Nephron (organoid): ENCODE data around the gene NR4A3.
A peak's percentile ranks its signal among the peaks of the same experiment; 100 is the strongest.

ENCODE experiments used
- H3K27ac Mint-ChIP-seq, 3 experiments: 2 replicates each; pipeline ENCODE4 v1.8.0; 2020; ENCODE audit warnings: mixed read lengths in 3 of 3, mild to moderate bottlenecking in 2 of 3, moderate library complexity in 1 of 3
- H3K27me3 Mint-ChIP-seq: 2 replicates; pipeline ENCODE4 v1.8.0; 2021; ENCODE audit warnings: low read depth, mild to moderate bottlenecking, moderate library complexity, mixed read lengths
- H3K36me3 Mint-ChIP-seq: 2 replicates; pipeline ENCODE4 v1.8.0; 2020; ENCODE audit warnings: low read depth, mixed read lengths
- H3K4me1 Mint-ChIP-seq: 2 replicates; pipeline ENCODE4 v1.8.0; 2020; ENCODE audit warnings: mixed read lengths
- H3K4me3 Mint-ChIP-seq, 3 experiments: 2 replicates each; pipeline ENCODE4 v1.8.0; 2020; ENCODE audit warnings: mild to moderate bottlenecking in 3 of 3, mixed read lengths in 3 of 3, moderate library complexity in 2 of 3
- H3K9me3 Mint-ChIP-seq: 2 replicates; pipeline ENCODE4 v1.8.0; 2020; ENCODE audit warnings: mixed read lengths
- TF ChIP-seq, protein P1 (sequence below), 3 experiments: fragments of 200-600 bp; sonication (generic); IDR thresholded peaks; one replicate each; pipeline ENCODE4 v1.5.0; 2021; ENCODE audit warnings: antibody characterized with exemption in 3 of 3; ENCODE audit not compliant: unreplicated experiment in 3 of 3

The NR4A3 gene

DNA sequence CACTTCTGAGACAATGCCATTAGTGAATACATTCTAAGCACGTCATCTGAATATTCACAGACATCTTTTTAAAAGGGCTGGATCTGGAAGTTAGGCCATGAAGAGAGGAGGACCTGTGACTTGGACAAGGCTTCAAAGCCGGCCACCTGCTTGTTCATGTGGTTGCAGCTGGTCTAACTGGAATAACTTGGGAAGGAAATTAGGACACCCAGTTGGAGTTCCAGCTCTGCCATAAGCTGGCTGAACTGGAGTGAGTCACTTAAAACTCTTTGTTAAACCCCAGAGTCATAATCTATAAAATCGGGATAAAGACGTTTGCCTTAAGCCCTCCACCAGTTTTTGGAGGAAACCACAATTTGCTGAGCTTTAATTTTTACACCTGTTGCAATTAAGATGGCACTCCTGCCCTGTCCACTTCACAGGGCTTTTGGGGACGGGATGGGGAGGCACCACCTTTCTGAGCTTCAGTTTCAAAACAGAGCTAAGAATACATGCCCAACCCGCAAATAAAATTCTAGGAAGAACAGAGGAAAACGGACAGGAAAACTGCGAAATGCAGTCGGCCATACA lies 84.2 kb downstream of the NR4A3 start:
- Mint-ChIP-seq H3K4me1 (peaks cover 16% of the 10 kb centered on the region), H3K9me3 (peaks cover 3% of the 10 kb centered on the region), H3K27me3 (peaks cover 4% of the 10 kb centered on the region), H3K4me3 (peak overlapping the region; percentile 98 to 100 (median 100)), H3K27ac (peak overlapping the region; percentile 94 to 95 (median 94)), H3K36me3 (no peaks in the 10 kb centered on the region)
- TF ChIP-seq, protein P1, sequence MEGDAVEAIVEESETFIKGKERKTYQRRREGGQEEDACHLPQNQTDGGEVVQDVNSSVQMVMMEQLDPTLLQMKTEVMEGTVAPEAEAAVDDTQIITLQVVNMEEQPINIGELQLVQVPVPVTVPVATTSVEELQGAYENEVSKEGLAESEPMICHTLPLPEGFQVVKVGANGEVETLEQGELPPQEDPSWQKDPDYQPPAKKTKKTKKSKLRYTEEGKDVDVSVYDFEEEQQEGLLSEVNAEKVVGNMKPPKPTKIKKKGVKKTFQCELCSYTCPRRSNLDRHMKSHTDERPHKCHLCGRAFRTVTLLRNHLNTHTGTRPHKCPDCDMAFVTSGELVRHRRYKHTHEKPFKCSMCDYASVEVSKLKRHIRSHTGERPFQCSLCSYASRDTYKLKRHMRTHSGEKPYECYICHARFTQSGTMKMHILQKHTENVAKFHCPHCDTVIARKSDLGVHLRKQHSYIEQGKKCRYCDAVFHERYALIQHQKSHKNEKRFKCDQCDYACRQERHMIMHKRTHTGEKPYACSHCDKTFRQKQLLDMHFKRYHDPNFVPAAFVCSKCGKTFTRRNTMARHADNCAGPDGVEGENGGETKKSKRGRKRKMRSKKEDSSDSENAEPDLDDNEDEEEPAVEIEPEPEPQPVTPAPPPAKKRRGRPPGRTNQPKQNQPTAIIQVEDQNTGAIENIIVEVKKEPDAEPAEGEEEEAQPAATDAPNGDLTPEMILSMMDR (IDR thresholded peaks at IDR 0.05; ENCODE audit: unreplicated experiment in 3 of 3), result no peak

- H3K4me3 Mint-ChIP-seq, result peak within 1 kb of the TSS; percentile 98 to 100 (median 100)
- peaks cover 4% of the 10 kb centered on the region for H3K36me3 Mint-ChIP-seq
- TF ChIP-seq, protein P1 (IDR thresholded peaks at IDR 0.05; ENCODE audit: unreplicated experiment in 3 of 3), result no peak
- peaks cover 16% of the 10 kb centered on the region for H3K4me1 Mint-ChIP-seq
- H3K27me3 Mint-ChIP-seq, result peaks cover 4% of the 10 kb centered on the region
- peaks cover 3% of the 10 kb centered on the region for H3K9me3 Mint-ChIP-seq
- peak within 1 kb of the TSS; percentile 94 to 99 (median 95) for H3K27ac Mint-ChIP-seq
Observed at GRCh38 chr9:99906403-99907207, 84.9 kb downstream of the NR4A3 start, which contains the start of gene STX17. TSS of gene STX17 (plus strand) at chr9:99906654. CDS start at chr9:99915240, 8,586 bp downstream.

DNA sequence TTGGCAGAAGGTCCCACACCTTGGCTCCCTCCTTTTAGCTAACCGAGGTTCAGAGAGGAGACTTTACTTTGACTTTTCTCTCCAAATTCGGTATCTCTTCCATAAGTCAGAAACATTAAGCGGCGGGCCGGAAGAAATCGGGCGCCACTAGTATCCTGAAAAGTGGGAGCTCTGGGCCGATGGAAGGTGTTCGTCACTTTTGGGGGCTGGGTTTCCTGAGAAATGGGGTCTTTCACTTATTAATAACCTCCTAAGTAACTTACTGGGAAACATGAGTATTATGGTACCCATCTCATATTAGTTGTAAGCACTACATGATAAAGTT lies 85.5 kb downstream of the NR4A3 start:
- Mint-ChIP-seq H3K27ac (peak overlapping the region; percentile 94 to 99 (median 95)), H3K27me3 (peaks cover 4% of the 10 kb centered on the region), H3K4me1 (peaks cover 16% of the 10 kb centered on the region), H3K9me3 (peaks cover 1% of the 10 kb centered on the region), H3K36me3 (peaks cover 6% of the 10 kb centered on the region), H3K4me3 (peak overlapping the region; percentile 98 to 100 (median 100))
- TF ChIP-seq, protein P1 (IDR thresholded peaks at IDR 0.05; ENCODE audit: unreplicated experiment in 3 of 3), result no peak

GRCh38 chr9:99911600-99911999 lies 89.9 kb downstream of the NR4A3 start:
- TF ChIP-seq, protein P1 (IDR thresholded peaks at IDR 0.05; ENCODE audit: unreplicated experiment in 3 of 3), result no peak
- Mint-ChIP-seq H3K27ac (no peak overlapping the region), H3K36me3 (peaks cover 23% of the 10 kb centered on the region), H3K9me3 (no peaks in the 10 kb centered on the region), H3K27me3 (no peaks in the 10 kb centered on the region), H3K4me1 (peaks cover 16% of the 10 kb centered on the region), H3K4me3 (no peak overlapping the region)
